SKM-1 treated with dmso at 0.1 percent for 144 hours (cell line): ENCODE data around the gene MYCN.
"Not testable (repeated sequence)": the region's sequence is repeated elsewhere in the genome, so short reads cannot be mapped to it uniquely, and the experiment has no call there.

Source experiments
- DNase-seq: peaks from one replicate; lab custom pipeline; 2025; ENCODE audit not compliant: unreplicated experiment; lab: John Stamatoyannopoulos, UW

The MYCN gene

DNA sequence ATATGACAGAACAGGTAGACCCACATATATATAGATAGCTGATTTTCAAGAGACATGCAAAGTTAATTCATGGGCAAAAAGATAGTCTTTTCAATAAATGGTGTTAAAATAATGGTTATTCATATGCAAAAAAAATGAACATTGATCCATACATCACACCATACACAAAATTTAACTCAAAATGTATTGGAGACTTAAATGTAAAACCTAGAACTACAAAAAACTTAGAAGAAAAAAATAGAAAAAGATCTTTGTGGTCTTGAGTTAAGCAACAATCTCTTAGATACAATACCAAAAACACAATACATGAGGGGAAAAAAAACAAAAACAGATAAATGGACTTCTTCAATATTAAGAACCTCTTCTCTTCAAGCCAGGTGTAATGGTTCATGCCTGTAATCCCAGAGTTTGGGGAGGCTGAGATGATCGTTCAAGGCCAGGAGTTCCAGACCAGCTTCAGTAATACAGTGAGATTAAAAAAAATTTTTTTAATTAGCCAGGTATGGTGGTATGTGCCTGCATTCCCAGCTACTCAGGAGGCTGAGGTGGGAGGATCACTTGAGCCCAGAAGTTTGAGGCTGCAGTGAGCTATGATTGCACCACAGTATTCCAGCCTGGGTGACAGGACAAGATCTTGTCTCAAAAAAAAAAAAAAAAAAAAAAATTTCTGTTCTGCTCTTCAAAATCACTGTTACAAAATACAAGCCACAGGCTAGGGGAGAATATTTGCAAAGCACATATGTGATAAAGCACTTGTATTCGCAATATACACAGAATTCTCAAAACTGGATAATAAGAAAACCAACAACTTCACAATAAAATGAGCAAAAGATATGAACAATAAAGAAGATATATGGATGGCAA, 32.7 kb upstream of the MYCN start:
- no peak for DNase-seq

DNA sequence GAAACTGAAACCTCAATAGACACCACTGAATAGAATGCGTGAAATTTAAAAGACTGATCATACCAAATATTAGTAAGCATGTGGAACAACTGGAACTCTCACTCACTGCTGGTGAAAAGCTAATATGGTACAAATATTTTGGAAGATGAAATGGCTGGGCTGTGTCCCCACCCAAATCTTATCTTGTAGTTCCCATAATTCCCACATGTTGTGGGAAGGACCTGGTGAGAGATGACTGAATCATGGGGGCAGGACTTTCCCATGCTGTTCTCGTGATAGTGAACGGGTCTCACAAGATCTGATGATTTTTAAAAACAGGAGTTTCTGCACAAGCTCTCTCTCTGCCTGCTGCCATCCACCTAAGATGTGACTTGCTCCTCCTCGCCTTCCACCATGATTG, 32.0 kb upstream of the MYCN start:
- DNase-seq: no peak

DNA sequence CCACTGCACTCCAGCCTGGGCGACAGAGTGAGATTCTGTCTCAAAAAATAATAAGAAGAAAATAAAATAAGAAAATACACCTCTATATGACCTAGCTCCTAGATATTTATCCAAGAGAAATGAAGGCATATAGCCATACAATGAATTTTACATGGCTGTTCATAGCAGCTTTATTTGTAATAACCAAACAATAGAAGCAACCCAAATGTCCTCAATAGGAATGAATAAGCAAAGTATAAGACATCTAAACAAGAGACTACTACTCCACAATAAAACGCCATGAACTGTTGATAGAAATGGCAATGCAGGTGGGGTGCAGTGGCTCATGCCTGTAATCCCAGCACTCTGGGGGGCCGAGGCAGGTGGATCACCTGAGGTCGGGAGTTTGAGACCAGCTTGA, 31.2 kb upstream of the MYCN start:
- DNase-seq: no peak

DNA sequence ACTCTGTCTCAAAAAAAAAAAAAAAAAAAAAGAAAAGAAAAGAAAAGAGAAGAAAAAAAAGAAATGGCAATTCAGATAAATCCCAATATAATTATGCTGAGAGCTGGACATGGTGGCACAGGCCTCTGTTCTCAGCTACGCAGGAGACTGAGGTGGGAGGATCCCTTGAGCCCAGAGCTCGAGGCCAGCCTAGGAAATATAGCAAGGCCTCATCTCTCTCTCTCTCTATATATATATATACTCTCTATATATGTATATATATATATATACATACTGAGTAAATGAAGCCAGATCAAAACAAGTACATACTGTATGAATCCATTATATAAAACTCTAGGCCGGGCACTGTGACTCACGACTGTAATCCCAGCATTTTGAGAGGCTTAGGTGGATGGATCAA, 30.6 kb upstream of the MYCN start:
- no peak for DNase-seq

DNA sequence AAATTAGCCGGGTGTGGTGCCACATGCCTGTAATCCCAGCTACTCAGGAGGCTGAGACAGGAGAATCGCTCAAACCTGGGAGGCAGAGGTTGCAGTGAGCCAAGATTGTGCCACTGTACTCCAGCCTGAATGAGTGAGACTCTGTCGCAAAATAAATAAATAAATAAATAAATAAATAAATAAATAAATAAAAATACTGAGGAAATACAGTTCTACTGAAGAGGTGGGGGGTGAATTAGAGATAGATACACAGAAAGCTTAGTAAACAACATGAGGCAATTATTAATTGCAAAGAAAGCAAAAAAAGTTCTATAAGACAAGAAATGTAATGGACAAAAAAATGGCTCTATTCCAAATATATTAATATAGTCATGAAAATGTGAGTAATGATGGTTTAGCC, 29.1 kb upstream of the MYCN start:
- DNase-seq: not testable (repeated sequence)

DNA sequence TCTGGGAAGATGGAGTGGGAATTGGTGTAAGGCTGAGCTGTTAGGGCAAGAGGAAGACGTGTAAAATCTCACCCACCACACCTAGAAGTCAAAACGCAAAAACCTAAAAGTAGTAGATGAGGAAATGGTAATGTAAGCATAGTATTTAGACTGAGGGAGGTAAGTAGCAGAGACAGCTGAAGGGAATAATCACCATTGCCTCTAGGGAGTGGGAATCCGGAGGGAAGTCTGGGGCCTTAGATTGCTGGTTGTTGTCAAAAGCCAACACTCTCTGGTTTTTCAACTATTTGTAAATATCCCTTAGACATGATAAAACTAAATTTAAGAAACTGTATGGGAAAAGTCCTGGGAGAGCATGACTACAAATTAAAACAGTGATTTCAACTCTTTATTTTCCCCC, 28.7 kb upstream of the MYCN start:
- DNase-seq: no peak

DNA sequence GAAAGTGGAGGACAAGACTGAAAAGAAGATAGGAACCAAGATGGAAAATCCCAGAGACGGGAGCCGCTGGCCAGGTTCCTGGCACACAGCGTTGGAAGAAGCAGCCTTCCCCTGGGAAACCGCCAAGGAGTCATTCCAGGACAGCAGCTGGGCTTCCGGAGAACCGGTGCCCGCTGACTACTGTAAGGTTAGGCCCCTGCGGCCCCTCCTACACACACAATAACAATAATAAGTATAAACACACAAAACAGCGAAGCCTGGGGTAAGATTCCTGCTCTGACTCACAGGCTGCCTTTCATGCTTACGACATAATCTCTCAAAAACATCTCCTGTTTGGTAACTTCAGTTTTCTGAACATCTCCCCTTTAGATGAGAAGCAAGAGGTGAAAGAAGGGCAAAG, 28.1 kb upstream of the MYCN start:
- no peak for DNase-seq

DNA sequence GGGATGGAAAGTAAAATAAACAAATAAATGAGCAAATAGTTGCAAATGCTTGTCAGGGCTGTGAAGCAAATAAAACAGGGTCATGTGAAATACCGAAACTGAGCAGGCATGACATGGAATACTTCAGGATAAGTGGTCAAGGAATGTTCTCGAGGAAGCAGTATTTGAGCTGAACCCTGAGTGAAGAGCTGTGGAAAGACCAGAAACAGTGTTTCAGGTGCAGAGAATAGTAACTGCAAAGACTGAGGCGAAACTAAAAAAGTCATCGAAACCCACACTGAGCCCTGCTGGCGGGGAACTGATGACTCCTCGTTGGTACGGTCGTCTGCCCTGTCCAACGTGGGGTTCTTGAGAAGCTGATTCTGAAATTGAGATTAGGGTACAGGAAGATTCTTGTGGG, 27.2 kb upstream of the MYCN start:
- no peak for DNase-seq

- no peak for DNase-seq
These were observed 25.6 kb upstream of the MYCN start for GRCh38 chr2:15914596-15915385.

DNA sequence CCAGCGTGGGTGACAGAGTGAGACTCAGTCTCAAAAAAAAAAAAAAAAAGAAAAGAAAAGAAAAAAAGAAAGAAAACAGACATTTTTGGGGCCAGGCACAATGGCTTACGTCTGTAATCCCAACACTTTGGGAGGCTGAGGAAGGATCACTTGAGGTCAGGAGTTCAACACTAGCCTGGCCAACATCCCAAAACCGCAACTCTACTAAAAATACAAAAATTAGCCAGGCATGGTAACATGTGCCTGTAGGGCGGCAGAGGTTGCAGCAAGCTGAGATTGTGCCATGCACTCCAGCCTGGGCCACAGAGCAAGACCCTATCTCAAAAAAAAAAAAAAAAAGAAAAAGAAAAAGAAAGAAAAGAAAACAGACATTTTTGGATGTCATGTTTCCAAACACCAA, 24.8 kb upstream of the MYCN start:
- DNase-seq: not testable (repeated sequence)

- no peak for DNase-seq
These were observed 24.0 kb upstream of the MYCN start for GRCh38 chr2:15916336-15916735.

GRCh38 chr2:15918761-15919356, 21.5 kb upstream of the MYCN start:
- DNase-seq: no peak

DNA sequence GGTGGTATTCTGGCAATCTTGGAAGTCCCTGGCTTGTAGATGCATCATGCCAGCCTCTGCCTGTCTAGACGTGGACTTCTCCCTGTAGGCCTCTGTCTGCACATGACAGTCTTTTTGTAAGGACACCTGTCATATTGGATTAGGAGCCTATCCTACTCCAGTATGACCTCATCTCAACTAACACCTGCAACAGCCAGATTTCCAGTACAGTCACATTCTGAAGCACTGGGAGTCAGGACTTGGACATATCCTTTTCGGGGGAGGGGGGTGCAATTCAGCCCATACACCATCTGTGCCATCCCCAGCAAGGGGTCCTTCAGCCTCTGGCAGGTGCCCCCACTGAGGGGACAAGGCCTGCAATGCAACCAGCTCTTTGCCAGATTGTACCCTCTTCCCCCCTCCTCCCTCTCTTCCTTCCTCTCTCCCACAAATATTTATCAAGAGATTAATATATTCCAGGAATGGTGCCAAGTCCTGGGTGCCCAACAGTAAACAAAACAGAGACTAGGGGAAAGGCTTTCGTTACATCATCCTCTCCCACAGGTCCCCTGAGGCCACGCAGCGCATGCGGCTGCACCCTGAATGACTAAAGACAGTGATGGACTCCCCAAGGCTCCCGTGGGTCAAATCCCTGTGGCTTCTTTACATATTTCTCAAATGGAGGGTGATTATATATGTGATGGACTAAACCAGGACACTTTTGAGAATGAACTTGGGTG, 20.5 kb upstream of the MYCN start:
- no peak for DNase-seq

DNA sequence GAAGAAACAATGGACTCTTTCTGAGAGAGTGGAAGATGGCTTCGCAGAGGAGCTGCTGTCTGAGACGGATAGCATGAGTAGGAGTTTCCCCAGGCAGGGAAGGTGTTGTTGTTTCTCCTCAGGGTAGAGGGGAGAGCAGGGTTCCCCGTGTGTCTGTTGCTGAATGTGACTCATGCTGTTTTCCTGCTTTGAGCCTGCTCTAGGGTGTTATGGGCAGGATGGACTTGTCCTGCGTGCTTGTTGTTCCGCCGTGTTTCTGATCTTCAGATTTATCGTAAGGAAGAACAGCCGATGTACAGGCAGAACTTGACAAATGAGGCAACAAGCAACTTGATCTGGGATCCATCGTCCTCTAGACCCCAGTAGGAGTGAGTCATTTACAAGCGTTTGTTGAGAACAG, 19.7 kb upstream of the MYCN start:
- no peak for DNase-seq

DNA sequence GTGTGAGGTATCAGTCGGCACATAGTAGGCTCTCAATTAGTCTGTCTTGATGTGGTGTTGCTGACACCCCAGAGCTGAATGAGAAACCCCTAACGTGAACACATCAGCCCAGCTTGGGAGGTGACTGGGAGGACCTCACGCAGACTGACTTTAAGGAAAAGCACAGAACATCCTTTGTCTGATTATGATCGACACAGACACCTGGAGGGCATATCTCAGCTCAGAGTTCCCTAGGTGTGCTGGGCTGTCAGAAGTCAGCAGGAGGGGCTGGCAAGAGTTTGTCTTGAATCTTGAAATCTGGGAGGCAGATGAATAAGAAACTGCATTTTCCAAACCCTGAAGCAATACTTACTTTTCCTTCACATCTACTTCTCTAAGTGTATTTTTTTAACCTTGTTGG, 16.8 kb upstream of the MYCN start:
- no peak for DNase-seq

GRCh38 chr2:15925819-15926218, 14.5 kb upstream of the MYCN start:
- no peak for DNase-seq

- no peak for DNase-seq
These were observed 14.1 kb upstream of the MYCN start for GRCh38 chr2:15926252-15926651.

DNA sequence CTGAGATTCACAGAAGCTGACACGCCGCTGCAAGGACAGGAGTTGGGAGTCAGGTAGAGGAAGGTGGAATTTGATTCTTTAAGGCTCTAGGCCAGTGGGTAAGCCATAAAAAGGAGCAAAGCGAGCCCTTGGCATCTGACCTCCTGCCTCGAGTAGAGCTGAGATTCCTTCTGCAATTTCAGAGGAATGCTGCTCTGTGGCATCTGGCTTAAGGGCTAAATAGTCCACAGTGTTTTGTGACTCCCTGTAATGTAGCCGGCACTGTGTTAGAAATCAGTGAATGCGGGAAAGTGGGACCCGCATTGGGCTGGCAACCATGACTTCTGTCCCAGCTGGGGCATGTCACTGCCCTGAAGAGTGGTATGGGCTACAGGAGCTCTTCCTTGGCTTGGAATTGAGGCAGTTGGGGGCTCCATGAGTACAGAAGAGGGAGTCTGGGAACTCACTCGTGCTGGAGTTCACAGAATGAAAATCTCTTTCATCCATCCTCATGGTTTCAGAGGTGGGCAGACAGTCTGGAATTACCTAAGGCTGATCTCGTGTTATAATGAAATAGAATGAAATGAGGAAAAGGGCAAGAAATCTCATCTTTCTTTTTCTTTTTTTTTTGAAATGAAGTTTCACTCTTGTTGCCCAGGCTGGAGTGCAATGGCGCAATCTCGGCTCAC, 12.7 kb upstream of the MYCN start:
- no peak for DNase-seq

GRCh38 chr2:15929008-15929407, 11.3 kb upstream of the MYCN start:
- DNase-seq: not testable (repeated sequence)

DNA sequence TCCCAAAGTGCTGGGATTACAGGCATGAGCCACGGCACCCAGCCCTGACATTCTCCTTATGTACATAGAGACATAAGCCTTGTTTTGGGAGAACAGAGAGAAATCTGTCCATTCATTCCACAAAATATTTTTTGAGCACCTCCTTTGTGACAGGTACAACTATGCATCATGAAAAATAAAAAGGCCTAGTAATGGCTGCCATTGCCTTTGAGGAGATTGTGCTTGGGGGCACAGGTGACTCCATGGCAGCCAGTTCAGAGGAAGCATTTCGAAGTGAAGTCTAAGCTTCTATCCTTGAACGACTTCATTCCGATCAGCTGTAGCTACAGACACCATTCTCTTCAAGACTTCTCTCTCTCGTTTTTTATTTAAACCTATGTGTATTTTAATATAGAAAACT, 10.5 kb upstream of the MYCN start:
- DNase-seq: no peak
